Natural killer cell treated with Interleukin-12 subunit alpha and Interleukin-12 subunit beta and Interleukin-15 and Interleukin-18, amount 100 ng/mL, for 72 hours (primary cell): ENCODE measurements around the gene HSF2BP. TPM values are rescaled to one million over a fixed set of nuclear protein-coding genes. Genes with fewer than 3 reads are reported as not detected.
A peak's percentile ranks its signal among the peaks of the same experiment; 100 is the strongest.

Experiments
- ATAC-seq, 2 donors: fragments of 150-1000 bp; cut with Tn5 transposase in 1 of 2; sonication (Bioruptor Pico), chemical (Tn5 transposase) in 1 of 2; 2 replicates each; pipeline ENCODE4 v1.10.0; 2021
- DNase-seq: peaks from one replicate; pipeline ENCODE4 v3.0.0; 2022; ENCODE audit warnings: low spot score
- H3K27ac Mint-ChIP-seq, 2 donors: 1 replicate in 1 of 2; 2 replicates in 1 of 2; pipeline ENCODE4 v1.8.0; 2022; ENCODE audit warnings: mixed read lengths in 2 of 2, mild to moderate bottlenecking in 1 of 2, moderate library complexity in 1 of 2
- H3K27me3 Mint-ChIP-seq, 2 donors: 1 replicate in 1 of 2; 2 replicates in 1 of 2; pipeline ENCODE4 v1.8.0; 2022; ENCODE audit warnings: mixed read lengths in 2 of 2
- H3K36me3 Mint-ChIP-seq: one replicate; pipeline ENCODE4 v1.8.0; 2022; ENCODE audit warnings: mixed read lengths
- H3K4me1 Mint-ChIP-seq, 2 donors: 1 replicate in 1 of 2; 2 replicates in 1 of 2; pipeline ENCODE4 v1.8.0; 2022; ENCODE audit warnings: low read depth in 2 of 2, mixed read lengths in 2 of 2, mild to moderate bottlenecking in 1 of 2
- H3K4me3 Mint-ChIP-seq: one replicate; pipeline ENCODE4 v1.8.0; 2022; ENCODE audit warnings: mixed read lengths
- H3K9me3 Mint-ChIP-seq: 2 replicates; pipeline ENCODE4 v1.8.0; 2022; ENCODE audit warnings: mixed read lengths
- total RNA-seq, 2 donors: library from RNA; stranded (reverse); gene quantifications; one replicate each; pipeline ENCODE4 v1.2.3, GENCODE V29; 2022

Gene HSF2BP
- total RNA-seq, 2 donors from 2014 or later = 0.29 to 1.2 TPM

DNA sequence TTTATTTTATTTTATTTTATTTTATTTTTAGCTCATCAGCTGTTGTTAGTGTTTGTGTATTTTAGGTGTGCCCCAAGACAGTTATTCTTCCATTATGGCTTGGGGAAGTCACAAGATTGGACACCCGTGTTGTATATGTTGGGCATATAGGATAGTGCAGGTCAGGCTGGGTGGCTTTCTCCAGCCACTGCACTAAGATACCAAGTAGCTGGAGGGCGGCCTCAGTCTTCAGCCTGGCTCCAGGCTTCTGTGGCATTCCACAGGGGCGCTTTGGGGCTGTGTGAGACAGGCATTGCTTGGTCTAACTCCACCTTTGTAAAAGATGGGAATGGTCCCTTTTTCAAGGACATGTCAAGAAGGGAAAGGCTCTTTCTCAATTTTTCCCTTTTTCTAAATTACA lies 16.6 kb upstream of the HSF2BP start:
- Mint-ChIP-seq H3K9me3 (no peaks in the 10 kb centered on the region), H3K4me1 (peaks cover 4 to 7% of the 10 kb centered on the region in 2 donors), H3K36me3 (peaks cover 26% of the 10 kb centered on the region), H3K4me3 (no peak overlapping the region), H3K27me3 (no peaks in the 10 kb centered on the region), H3K27ac (no peak overlapping the region)
- no peak for DNase-seq
- ATAC-seq = no peak

DNA sequence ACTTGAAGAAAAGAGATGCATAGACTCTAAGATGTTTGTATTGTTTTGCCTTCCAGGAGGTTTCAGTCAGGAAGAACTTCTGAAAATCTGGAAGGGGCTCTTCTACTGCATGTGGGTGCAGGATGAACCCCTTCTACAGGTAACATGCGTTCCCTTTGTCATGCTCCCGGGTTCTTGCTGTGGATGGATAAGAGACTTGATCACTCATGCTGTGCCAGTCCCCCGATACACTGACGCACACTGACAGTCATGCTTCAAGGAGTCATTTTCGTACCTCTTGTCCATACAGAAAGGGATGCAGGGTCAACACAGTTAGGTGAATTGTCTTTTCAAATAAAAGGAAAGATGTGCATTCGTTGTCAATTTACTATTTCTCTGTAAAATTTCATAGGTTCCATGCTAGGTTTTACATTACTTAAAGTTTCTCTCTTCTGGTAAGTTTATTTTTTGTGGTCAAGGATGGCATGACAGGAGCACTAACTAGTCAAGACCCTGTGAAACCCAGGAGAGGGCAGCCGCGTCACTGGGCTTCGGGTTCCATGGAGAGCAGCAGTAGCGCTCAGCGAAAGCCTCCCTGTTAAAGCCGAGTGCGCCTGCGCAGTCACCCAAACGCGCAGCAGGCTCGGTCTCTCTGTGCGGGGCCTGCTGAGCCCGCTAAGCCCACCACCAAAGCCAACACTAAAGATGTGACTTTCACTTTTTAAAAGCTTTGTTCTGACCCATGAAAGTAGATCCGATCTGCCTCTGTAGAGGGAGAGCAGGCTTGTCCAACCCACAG lies 10.7 kb upstream of the HSF2BP start:
- peaks cover 21% of the 10 kb centered on the region in 2 donors for H3K4me1 Mint-ChIP-seq
- H3K27me3 Mint-ChIP-seq = no peaks in the 10 kb centered on the region
- H3K9me3 Mint-ChIP-seq = peaks cover 5% of the 10 kb centered on the region
- H3K27ac Mint-ChIP-seq = no peak overlapping the region
- ATAC-seq = no peak
- no peak overlapping the region for H3K4me3 Mint-ChIP-seq
- no peak for DNase-seq
- H3K36me3 Mint-ChIP-seq = peaks cover 28% of the 10 kb centered on the region

DNA sequence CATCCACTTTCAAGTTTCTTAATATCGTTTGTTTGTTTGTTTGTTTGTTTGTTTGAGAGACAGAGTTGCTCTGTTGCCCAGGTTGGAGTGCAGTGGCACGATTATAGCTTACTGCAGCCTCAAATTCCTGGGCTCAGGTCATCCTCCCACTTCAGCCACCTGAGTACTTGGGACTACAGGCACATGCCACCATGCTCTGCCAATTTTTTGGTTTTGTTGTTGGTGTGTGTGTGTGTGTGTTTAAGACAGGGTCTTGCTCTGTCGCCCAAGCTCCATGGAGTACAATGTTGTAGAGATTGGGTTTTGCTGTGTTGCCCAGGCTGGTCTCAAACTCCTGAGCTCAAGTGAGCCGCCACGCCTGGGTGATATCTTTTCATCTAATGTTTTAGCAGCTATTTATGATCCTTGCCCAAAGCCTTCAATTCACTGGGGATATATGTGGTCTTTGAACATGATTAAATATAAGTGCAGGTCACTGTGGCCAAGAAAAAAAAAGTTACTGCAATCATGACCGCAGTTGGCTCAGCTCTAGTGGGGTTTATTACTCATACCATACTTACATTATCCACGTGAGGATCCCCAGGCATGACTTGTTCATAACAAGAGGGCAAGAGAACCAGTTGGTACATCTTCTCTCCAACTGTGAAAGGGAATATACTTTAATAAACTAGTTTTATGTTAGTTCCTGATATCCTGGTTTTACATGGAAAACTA lies 8.1 kb upstream of the HSF2BP start:
- peaks cover 5% of the 10 kb centered on the region for H3K9me3 Mint-ChIP-seq
- H3K4me3 Mint-ChIP-seq = no peak overlapping the region
- peaks cover 21 to 30% of the 10 kb centered on the region in 2 donors for H3K4me1 Mint-ChIP-seq
- peak in 1 of 2 donors; percentile 84 for ATAC-seq
- peak overlapping the region; percentile 13 to 15 for H3K27ac Mint-ChIP-seq
- H3K27me3 Mint-ChIP-seq = no peaks in the 10 kb centered on the region
- H3K36me3 Mint-ChIP-seq = peaks cover 19% of the 10 kb centered on the region
- no peak for DNase-seq

DNA sequence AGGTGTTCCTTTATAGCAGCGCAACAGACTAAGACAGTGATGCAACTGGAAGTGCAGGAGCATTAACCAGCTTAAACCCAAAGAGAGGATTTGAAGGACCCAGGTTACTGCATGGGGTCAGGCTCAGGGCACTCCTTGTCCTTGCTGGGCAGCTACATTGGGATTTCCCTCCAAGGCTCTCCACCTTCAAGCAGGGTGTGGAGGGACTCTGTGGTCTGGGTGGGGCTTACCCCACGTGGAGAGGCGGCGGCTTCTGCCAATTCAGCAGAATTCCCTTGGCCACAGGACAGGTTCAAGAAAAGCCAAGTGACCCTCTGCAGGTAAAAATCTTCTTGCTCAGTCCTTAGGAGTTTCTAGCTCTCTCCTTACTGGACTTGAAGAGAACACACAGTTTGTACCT lies 6.6 kb upstream of the HSF2BP start:
- peaks cover 32 to 43% of the 10 kb centered on the region in 2 donors for H3K4me1 Mint-ChIP-seq

DNA sequence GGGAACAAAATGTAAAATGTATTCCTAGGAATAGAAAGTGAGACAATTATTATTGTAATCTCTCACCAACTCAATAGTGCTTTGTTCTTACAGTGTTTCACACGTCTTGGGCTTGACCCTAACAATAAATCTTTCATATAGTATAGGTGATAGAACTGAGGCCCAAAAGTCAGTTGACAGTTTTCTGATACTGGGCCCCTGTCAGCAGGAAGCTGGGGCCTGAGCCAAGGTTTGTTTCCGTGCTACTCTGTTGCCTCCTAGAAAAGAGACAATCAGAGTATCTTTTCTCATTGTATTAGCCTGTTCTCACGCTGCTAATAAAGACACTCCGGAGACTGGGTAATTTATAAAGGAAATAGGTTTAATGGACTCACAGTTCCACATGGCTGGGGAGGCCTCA lies 5.1 kb upstream of the HSF2BP start:
- no peak overlapping the region for H3K27ac Mint-ChIP-seq
- DNase-seq = no peak

More for the DNA sequence above, 6.6 kb upstream of the HSF2BP start:
- H3K9me3 Mint-ChIP-seq = peaks cover 5% of the 10 kb centered on the region
- ATAC-seq (no peak), DNase-seq (no peak)
- no peak overlapping the region for H3K27ac Mint-ChIP-seq
- H3K27me3 Mint-ChIP-seq = no peaks in the 10 kb centered on the region
- H3K36me3 Mint-ChIP-seq = peaks cover 24% of the 10 kb centered on the region
- H3K4me3 Mint-ChIP-seq = no peak overlapping the region

DNA sequence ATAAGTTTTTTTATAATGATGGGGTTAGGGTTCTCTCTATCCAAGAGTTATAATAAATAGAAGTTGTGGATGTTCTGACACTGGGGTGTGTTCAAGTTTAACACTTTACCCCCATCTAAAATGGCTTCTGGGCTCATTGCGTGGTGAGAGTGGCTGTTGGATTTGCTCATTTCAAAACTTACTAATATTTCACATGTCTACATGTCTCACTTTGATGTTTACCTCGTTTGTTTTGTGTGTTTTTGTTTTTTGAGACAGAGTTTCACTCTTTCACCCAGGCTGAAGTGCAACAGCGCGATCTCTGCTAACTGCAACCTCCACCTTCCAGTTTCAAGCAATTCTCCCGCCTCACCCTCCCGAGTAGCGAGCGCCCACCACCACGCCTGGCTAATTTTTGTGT lies 3.7 kb upstream of the HSF2BP start:
- DNase-seq (no peak), ATAC-seq (no peak)
- peak overlapping the region in 1 of 2 donors; percentile 31 for H3K27ac Mint-ChIP-seq
- H3K36me3 Mint-ChIP-seq = peaks cover 24% of the 10 kb centered on the region
- H3K27me3 Mint-ChIP-seq = no peaks in the 10 kb centered on the region
- H3K9me3 Mint-ChIP-seq = peaks cover 5% of the 10 kb centered on the region
- peaks cover 40 to 55% of the 10 kb centered on the region in 2 donors for H3K4me1 Mint-ChIP-seq
- H3K4me3 Mint-ChIP-seq = peak overlapping the region; percentile 20

More for the DNA sequence above, 5.1 kb upstream of the HSF2BP start:
- Mint-ChIP-seq H3K9me3 (peaks cover 5% of the 10 kb centered on the region), H3K4me3 (no peak overlapping the region), H3K27me3 (no peaks in the 10 kb centered on the region), H3K36me3 (peaks cover 24% of the 10 kb centered on the region), H3K4me1 (peaks cover 39 to 55% of the 10 kb centered on the region in 2 donors)
- ATAC-seq = no peak

DNA sequence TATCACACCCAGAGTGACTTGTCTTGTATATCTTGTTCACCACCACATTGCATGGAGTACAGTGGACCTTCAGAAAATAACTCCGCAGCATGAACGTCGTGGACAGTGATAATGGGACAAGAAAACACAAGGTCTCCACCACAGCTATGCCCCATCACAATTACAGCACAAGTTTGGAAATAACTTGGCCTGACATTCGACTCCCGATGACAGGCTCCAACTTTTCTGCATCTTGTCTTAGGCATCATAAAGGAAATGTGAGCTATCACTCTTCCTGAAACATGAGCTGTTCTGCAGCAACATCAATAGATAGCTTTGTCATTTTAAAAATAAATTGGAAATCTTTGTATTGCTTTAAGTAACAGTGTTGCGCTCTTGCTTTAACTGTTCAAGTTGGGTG lies 3.0 kb upstream of the HSF2BP start:
- Mint-ChIP-seq H3K27me3 (no peaks in the 10 kb centered on the region), H3K4me3 (no peak overlapping the region), H3K36me3 (peaks cover 20% of the 10 kb centered on the region), H3K9me3 (peaks cover 5% of the 10 kb centered on the region), H3K4me1 (peaks cover 39 to 49% of the 10 kb centered on the region in 2 donors), H3K27ac (peak overlapping the region in 1 of 2 donors; percentile 92)
- no peak for DNase-seq
- no peak for ATAC-seq

DNA sequence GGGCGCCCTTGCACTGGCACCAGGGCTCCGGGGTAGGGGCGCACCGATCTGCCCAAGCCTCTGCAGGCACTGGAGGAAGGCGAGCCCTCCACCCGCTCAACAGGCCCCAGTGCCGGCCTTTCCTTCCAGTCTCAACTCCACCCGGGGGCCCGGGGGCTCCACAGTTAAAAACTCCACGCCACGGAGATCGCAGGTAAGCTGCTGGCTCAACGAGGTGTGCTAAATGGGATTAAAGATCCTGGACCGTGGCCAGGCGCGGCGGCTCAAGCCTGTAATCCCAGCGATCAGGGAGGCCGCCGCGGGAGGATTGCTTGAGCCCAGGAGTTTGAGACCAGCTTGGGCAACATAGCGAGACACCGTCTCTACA lies 536 bp downstream of the HSF2BP start:
- DNase-seq = no peak
- no peak for ATAC-seq
- Mint-ChIP-seq H3K27me3 (no peaks in the 10 kb centered on the region), H3K36me3 (peaks cover 5% of the 10 kb centered on the region), H3K9me3 (no peaks in the 10 kb centered on the region), H3K4me3 (peak overlapping the region; percentile 66), H3K4me1 (peaks cover 28 to 33% of the 10 kb centered on the region in 2 donors), H3K27ac (peak overlapping the region; percentile 40 to 75)

DNA sequence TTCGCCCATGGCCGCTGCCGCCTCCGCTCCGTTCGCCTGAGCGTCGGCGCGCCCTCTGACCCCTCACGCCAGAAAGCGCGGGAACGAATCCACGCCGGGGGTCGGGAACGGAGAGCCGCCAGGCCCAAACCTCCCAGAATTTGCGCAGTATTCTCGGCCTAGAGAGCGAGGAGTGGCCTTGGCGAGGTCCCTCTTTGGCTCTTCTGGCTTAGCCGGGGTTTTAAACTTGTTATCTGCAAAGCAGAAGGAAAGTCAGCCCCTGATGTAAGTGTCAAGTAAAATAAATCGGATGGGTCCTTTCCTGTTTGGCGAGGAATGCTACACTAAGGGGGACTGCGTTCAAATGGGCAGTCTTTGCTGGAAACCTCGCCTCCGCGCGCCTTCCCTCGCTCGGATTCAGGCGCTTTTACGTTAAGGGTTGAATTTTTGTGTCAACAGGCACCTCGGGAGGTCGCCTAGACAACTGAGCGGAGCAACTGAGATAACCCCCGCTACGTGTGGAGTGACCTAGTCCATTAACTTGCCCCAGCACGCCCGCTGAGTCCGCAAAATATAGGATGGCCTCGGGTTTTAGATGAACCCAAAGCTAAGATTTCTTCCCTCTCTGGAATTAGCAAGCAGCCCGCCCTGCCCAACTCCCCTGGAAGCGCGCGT lies 1.1 kb downstream of the HSF2BP start:
- Mint-ChIP-seq H3K4me3 (no peak overlapping the region), H3K4me1 (peaks cover 28 to 33% of the 10 kb centered on the region in 2 donors)
- DNase-seq = no peak

DNA sequence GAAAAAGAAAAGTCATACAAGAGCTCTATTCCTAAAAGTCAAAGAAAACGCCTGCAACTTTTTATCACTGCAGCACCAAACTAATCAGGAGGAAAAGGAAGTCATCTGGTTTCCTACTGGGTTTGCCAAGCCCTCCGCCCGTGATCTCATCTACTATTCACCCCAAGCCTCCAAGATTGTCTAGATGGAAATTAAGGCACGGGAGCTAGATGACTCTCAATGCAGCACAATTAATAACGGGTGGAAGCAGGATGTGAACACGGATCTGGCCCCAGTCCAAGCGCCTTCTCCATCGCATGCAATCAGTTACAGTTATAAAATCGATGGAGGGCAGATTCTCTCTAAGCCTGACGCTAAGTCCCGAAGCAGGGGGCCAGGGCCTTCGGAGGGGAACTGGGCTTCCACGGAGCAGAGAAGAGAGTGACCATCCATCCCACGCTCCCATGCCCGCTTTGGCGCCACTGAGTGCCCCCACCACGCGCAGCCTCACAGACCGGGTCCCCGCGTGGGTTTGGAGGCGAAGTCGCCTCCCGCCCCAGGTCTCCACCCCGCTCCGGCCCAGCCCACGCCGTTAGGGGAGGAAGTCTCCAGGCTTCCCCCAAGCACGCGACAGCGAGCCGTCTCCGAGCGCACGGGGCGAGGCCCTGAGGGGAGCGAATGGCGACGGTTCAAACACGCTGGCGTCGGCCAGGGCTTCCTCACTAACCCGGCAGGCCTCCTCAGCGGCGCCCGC lies 1.8 kb downstream of the HSF2BP start:
- ATAC-seq = no peak
- DNase-seq = no peak
- peaks cover 26 to 28% of the 10 kb centered on the region in 2 donors for H3K4me1 Mint-ChIP-seq
- no peaks in the 10 kb centered on the region for H3K9me3 Mint-ChIP-seq
- no peaks in the 10 kb centered on the region for H3K27me3 Mint-ChIP-seq
- H3K36me3 Mint-ChIP-seq = peaks cover 5% of the 10 kb centered on the region
- peak overlapping the region in 1 of 2 donors; percentile 15 for H3K27ac Mint-ChIP-seq
- H3K4me3 Mint-ChIP-seq = no peak overlapping the region

More for the DNA sequence above, 1.1 kb downstream of the HSF2BP start:
- no peak for ATAC-seq
- H3K27ac Mint-ChIP-seq = no peak overlapping the region
- peaks cover 5% of the 10 kb centered on the region for H3K36me3 Mint-ChIP-seq
- H3K27me3 Mint-ChIP-seq = no peaks in the 10 kb centered on the region
- H3K9me3 Mint-ChIP-seq = no peaks in the 10 kb centered on the region

DNA sequence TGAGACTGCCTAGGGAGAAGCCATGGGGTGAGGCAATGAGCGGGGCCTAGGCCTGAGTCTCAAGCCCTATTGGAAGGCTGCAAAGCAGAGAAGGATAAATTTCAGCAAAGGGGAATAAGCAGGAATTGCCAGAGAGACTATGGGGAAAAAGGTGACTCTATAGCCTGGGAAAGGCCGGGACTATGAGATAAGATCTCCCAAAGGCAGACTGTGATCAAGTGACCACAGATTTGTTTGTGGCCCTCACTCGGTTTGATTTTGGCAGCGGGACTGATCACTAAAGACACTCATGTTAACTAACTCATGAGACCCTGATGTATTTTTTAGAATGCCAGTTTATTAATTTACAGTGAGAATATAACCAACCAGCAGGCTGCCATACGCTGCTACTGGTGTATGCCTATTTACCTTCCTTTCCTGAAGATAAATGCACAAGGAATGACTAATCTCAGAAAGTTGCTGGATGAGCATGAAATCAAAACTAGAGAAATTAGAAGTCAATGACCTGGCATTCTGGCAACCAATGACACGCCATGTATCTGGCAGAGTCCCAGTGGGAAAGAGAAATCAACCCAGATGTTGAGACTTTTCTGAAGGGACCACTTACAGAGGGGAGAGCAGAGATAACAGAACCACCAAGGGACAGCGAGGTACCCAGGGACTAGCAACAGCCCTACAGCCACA lies 4.3 kb downstream of the HSF2BP start:
- no peak overlapping the region for H3K4me3 Mint-ChIP-seq
- H3K27ac Mint-ChIP-seq = no peak overlapping the region
- no peaks in the 10 kb centered on the region for H3K9me3 Mint-ChIP-seq
- no peaks in the 10 kb centered on the region for H3K36me3 Mint-ChIP-seq
- H3K27me3 Mint-ChIP-seq = peaks cover 8 to 11% of the 10 kb centered on the region in 2 donors
- peaks cover 2 to 8% of the 10 kb centered on the region in 2 donors for H3K4me1 Mint-ChIP-seq
- no peak for DNase-seq
- no peak for ATAC-seq

DNA sequence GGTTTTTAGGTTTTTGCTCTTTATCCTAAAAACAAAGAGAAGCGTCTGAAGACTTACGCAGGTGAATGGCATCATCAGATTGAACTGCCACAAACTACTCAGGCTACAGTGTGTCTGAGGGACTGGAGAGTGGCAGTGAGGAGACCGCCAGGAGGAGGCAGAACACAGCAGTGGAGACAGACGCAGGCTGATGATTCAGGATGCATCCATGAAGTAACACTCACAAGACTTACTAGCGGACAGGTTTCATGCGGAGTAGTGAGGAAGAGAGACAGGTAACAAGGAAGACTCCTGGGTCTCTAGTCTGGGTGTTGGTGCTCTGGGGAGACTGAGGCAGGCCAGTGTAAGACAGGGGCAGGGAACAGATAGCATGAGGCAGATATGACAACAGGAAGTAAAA lies 5.7 kb downstream of the HSF2BP start:
- no peak overlapping the region for H3K4me3 Mint-ChIP-seq
- peaks cover 0 to 3% of the 10 kb centered on the region in 2 donors for H3K4me1 Mint-ChIP-seq
- no peaks in the 10 kb centered on the region for H3K36me3 Mint-ChIP-seq
- no peaks in the 10 kb centered on the region for H3K9me3 Mint-ChIP-seq
- ATAC-seq (no peak), DNase-seq (no peak)
- H3K27me3 Mint-ChIP-seq = peaks cover 8 to 13% of the 10 kb centered on the region in 2 donors
- no peak overlapping the region for H3K27ac Mint-ChIP-seq

DNA sequence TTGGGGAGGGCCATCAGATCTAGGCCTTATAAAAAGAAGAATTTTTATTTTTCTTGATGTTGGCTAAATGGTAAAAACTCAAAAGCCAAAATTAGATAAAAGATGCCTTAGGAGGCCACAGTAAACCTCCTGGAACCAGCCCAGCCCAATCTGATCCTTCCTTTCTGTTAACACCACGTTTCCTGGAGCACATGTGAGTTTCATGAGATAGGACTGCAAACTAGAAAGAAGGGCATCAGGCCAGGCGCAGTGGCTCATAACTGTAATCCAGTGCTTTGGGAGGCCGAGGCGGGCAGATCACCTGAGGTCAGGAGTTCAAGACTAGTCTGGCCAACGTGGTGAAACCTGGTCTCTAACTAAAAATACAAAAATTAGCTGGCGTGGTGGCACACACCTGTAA lies 6.7 kb downstream of the HSF2BP start:
- Mint-ChIP-seq H3K27ac (no peak overlapping the region), H3K9me3 (no peaks in the 10 kb centered on the region), H3K36me3 (no peaks in the 10 kb centered on the region), H3K4me1 (peaks cover 0 to 3% of the 10 kb centered on the region in 2 donors), H3K27me3 (peaks cover 15 to 20% of the 10 kb centered on the region in 2 donors), H3K4me3 (no peak overlapping the region)
- DNase-seq = no peak
- ATAC-seq = no peak
